Activated CD8-positive, alpha-beta memory T cell treated with anti-CD3 and anti-CD28 coated beads for 36 hours (primary cell): ENCODE data around the gene TLE3. TPM values are rescaled to one million over a fixed set of nuclear protein-coding genes. Genes with fewer than 3 reads are reported as not detected.
"Not testable (repeated sequence)": the region's sequence is repeated elsewhere in the genome, so short reads cannot be mapped to it uniquely, and the experiment has no call there.

Experiments used
- CTCF ChIA-PET: fragments of 350-600 bp; sonication (Branson Sonifier 250); formaldehyde crosslinking; loops from one replicate; lab custom pipeline; 2021; ENCODE audit warnings: antibody characterized with exemption; lab: Charles Lee
- POLR2A ChIA-PET: fragments of 350-600 bp; sonication (Branson Sonifier 250); formaldehyde crosslinking; loops from one replicate; lab custom pipeline; 2021; ENCODE audit warnings: antibody characterized with exemption; lab: Charles Lee
- total RNA-seq, 2 experiments: library from RNA; stranded (reverse); gene quantifications; one replicate each; pipeline ENCODE4 v1.2.3, GENCODE V29; 2021

TLE3 gene
- total RNA-seq = 10 to 100 TPM; 80.4 to 85.7 TPM

- CTCF ChIA-PET = interaction anchor here (0.6 to 3.2 kb wide), 6 partner anchors 337 to 634 kb away, joined by 3 to 12 read pairs (median 4); no protein-coding TSS in a partner anchor
- POLR2A ChIA-PET = interaction anchor here (1.0 to 2.1 kb wide), 7 partner anchors 336 to 645 kb away, joined by 3 to 10 read pairs (median 5); partner anchors contain the start of gene RPLP1
Measured at GRCh38 chr15:70097321-70098152, at the start of gene TLE3. TSS of gene TLE3 (minus strand) at chr15:70097917. CDS start at chr15:70096798, 1,119 bp downstream.

DNA sequence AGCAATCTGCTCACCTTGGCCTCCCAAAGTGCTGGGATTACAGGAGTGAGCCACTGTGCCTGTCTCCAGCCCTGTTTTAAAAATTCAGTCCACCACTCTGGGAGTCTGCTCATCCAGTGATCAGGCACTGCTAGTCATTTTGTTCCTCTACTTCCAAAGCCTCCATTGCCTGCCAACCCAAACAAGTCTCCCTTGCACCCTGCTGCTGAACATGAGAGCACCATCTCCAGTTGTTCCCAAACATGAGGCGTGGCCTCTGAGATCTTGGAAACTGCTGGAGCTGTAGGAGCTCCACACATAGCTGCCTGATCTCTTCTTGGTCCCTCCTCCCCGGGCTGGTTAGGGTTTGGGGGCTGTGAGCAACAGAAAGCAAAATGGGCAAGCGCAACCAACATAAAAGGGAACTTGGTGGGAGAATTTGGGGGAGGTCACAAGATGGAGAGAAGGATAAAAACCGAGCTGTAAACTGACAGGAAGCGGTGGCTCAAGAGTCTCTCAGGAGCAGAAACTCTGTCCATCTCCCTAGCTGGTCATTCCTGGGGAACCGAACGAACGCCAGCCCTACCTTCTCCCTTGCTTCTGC is 49.6 kb upstream of the TLE3 start:
- ChIA-PET POLR2A (no interaction called here), CTCF (interaction anchor here (0.9 kb wide), 1 partner anchor 46 kb away, joined by 3 read pairs; no protein-coding TSS in a partner anchor)

GRCh38 chr15:70146771-70147170 is 49.1 kb upstream of the TLE3 start:
- ChIA-PET POLR2A (no interaction called here), CTCF (interaction anchor here (0.9 kb wide), 1 partner anchor 46 kb away, joined by 3 read pairs; no protein-coding TSS in a partner anchor)

GRCh38 chr15:70146162-70146561 is 48.4 kb upstream of the TLE3 start:
- POLR2A ChIA-PET = no interaction called here
- CTCF ChIA-PET = no interaction called here

DNA sequence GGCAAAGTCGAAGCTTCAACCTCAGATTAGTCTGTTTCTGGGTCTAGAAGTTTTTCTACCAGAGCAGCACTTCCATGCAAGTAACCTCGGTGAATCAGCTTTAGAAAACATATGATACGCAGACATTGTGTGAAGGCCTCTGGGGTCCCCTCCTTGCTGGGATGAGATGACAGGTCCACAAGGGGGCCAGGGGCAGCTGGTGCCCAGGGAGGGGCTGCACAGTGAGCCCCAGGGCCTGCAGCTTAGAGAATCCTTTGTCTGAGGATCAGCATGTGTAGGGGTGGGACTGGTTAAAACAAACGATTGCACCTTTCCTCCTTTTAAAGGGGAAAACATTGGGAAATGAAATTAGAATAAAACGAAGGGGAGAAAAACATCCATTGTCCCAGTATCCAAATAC is 47.5 kb upstream of the TLE3 start:
- POLR2A ChIA-PET = no interaction called here
- CTCF ChIA-PET = no interaction called here

- POLR2A ChIA-PET = interaction anchor here (1.2 kb wide), 1 partner anchor 158 kb away, joined by 4 read pairs; no protein-coding TSS in a partner anchor
- CTCF ChIA-PET = no interaction called here
Measured at GRCh38 chr15:70142322-70143191, 44.8 kb upstream of the TLE3 start.

- ChIA-PET CTCF (no interaction called here), POLR2A (interaction anchor here (1.2 kb wide), 1 partner anchor 159 kb away, joined by 4 read pairs; no protein-coding TSS in a partner anchor)
Measured at GRCh38 chr15:70142072-70142321, 44.3 kb upstream of the TLE3 start.

- CTCF ChIA-PET = no interaction called here
- POLR2A ChIA-PET = interaction anchor here (0.8 to 1.2 kb wide), 2 partner anchors 42 to 159 kb away, joined by 4 to 5 read pairs; no protein-coding TSS in a partner anchor
Measured at GRCh38 chr15:70141376-70142071, 43.8 kb upstream of the TLE3 start.

- POLR2A ChIA-PET = interaction anchor here (0.8 kb wide), 1 partner anchor 41 kb away, joined by 5 read pairs; no protein-coding TSS in a partner anchor
- CTCF ChIA-PET = no interaction called here
Measured at GRCh38 chr15:70140543-70141375, 43.0 kb upstream of the TLE3 start.

DNA sequence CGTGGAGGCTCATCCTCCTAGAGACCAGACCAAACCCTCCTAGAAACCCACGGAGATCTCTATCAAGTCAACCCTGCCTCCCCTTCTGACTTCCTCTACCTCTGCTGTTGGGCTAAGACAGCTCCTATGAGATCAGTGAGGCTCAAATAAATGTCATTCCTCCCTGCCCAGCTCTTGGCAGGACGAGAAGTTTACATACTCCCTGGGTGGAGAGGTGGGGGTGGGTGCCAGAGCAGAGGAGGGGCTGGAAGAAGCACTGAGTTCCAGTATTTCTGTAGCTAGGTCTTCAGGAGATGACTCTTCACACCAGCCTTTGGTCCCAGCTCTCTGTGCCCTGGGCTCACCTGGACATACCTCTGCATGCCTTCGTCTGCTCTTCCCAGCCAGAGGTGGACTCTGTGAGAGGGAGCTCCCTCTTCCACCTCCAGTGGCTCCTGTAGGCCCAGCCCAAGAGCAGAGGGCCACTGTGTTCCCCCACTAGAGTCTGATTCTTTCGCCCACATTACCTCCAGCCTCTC is 42.4 kb upstream of the TLE3 start:
- CTCF ChIA-PET = no interaction called here
- POLR2A ChIA-PET = no interaction called here

GRCh38 chr15:70137967-70138366 is 40.2 kb upstream of the TLE3 start:
- ChIA-PET POLR2A (no interaction called here), CTCF (no interaction called here)

DNA sequence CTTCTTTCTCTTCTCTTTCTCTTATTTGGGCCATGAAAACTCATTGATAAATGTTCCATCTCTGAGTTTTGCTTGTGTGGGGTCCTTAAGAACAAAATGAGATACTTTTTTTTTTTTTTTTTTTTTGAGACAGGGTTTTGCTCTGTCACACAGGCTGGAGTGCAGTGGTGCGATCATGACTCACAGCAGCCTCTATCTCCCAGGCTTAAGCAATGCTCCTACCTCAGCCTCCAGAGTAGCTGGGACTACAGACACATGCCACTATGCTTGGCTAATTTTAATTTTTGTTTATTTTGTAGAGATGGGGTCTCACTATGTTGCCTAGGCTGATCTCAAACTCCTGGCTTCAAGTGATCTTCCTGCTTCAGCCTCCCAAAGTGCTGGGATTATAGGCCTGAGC is 39.3 kb upstream of the TLE3 start:
- CTCF ChIA-PET, POLR2A ChIA-PET: not testable (repeated sequence)

GRCh38 chr15:70133781-70134421 is 36.2 kb upstream of the TLE3 start:
- POLR2A ChIA-PET = no interaction called here

DNA sequence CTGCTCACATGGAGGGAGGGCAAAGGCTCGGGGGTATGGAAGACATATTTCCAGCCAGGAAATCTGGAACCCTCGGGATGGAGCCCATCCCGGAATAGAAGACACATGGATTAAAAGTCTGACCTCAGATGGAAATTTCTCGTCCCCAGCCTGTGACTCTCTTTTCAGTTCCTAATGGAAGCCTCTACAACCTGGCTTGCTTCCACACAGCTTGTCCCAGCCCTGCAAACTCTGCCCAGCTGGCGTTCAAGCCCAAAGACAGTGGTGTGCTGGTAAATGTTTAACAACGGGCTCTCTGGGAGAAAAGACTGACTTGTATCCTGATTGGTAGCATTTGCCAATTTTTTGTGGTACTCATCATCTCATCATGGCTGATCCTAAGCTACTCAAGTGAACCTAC is 35.6 kb upstream of the TLE3 start:
- ChIA-PET CTCF (no interaction called here), POLR2A (no interaction called here)

More at GRCh38 chr15:70133781-70134421, 36.2 kb upstream of the TLE3 start:
- CTCF ChIA-PET = interaction anchor here (0.6 kb wide), 1 partner anchor 1113 kb away, joined by 3 read pairs; no protein-coding TSS in a partner anchor

DNA sequence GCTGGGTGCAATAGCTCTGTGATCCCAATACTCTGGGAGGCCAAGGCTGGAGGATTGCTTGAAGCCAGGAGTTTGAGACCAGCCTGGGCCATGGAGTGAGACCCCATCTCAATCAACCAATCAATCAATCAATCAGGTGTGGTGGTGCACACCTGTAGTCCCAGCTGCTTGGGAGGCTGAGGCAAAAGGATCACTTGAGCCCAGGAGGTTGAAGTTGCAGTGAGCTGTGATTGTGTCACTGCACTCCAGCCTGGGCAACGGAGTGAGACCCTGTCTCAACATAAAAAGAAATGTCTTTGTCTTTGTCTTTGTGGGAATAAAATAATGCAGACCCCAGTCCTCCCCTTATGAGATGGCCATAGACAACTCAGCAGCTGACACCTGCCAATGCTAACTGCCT is 34.9 kb upstream of the TLE3 start:
- ChIA-PET CTCF (interaction anchor here (0.6 kb wide), 1 partner anchor 244 kb away, joined by 4 read pairs; no protein-coding TSS in a partner anchor), POLR2A (no interaction called here)

DNA sequence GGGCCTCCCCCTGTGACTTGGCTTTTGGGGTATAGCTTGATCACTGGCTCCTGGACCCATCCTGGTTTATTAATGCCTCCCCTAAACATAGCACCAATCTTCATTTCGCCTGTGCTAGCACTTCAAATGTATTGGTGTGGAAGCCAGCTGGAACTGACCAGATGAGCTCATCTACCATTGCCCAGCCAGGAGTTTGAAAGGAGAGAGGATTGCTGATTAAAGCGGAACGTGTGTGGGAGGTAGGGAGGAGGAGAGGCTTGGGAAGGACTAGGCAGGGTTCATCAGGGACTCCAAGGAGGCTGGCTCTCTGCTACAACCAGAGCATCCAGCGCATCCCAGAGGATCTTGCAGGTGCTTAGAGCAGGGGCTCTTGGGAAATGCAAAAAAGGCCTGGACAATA is 34.4 kb upstream of the TLE3 start:
- ChIA-PET POLR2A (no interaction called here), CTCF (no interaction called here)

DNA sequence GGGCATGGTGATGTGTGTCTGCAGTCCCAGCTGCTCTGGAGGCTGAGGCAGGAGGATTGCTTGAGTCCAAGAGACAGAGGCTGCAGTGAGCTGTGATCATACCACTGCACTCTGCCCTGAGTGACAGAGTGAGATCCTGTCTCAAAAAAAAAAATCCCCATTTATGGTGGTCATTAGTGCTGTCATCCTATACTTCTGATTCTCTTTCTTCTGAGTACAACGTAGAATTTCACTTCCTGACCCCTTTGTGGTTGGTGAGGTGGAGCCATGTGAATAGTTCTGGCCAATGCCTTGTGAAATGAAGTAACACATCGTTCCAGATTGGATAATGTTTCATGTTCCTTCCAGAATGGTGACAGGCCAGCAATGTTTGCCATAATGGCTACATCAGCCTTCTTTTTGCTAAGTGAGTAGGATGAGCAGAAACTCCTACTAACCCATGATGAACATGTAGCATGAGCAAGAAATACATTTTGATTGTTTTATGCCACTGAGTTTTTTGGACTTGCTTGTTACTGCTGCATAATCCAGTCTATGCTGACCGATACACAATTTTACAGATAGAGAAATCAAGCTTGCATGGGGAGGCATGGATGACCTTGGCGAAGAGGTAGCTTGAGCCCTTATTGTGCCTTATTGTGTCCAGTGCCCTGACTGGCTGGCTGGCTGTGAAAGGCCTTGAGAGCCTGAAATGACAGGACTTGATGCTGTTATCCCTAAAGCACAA is 30.9 kb upstream of the TLE3 start:
- ChIA-PET CTCF (no interaction called here), POLR2A (no interaction called here)
